ENCODE results near the gene IGFL1.
"Not testable (repeated sequence)": the region's sequence is repeated elsewhere in the genome, so short reads cannot be mapped to it uniquely, and the experiment has no call there.

IGFL1 gene

GRCh38 chr19:46221981-46222610, 7.4 kb upstream of the IGFL1 start:
- DNase-seq = peak in 2 of 56 donors; percentile 3 to 7

- DNase-seq = not testable (repeated sequence)
These were observed 5.8 kb upstream of the IGFL1 start for GRCh38 chr19:46223787-46224186.

- no peak for DNase-seq
These were observed 4.8 kb upstream of the IGFL1 start for GRCh38 chr19:46224773-46225172.

GRCh38 chr19:46225558-46226004, 4.0 kb upstream of the IGFL1 start:
- DNase-seq = no peak

GRCh38 chr19:46226438-46226973, 3.0 kb upstream of the IGFL1 start:
- no peak for DNase-seq

GRCh38 chr19:46232029-46232428, 2.5 kb downstream of the IGFL1 start:
- DNase-seq = no peak

- DNase-seq = no peak
These were observed 2.9 kb downstream of the IGFL1 start for GRCh38 chr19:46232468-46232867.

- no peak for DNase-seq
These were observed 3.5 kb downstream of the IGFL1 start for GRCh38 chr19:46232938-46233621.

- DNase-seq = not testable (repeated sequence)
These were observed 4.3 kb downstream of the IGFL1 start for GRCh38 chr19:46233871-46234270.

- not testable (repeated sequence) for DNase-seq
These were observed 8.6 kb downstream of the IGFL1 start for GRCh38 chr19:46238141-46238540.

- DNase-seq = no peak
These were observed 9.9 kb downstream of the IGFL1 start for GRCh38 chr19:46239193-46240024.

GRCh38 chr19:46240693-46241092, 11.2 kb downstream of the IGFL1 start:
- DNase-seq = no peak

- no peak for DNase-seq
These were observed 12.1 kb downstream of the IGFL1 start for GRCh38 chr19:46241626-46242025.

GRCh38 chr19:46243081-46243654, 13.6 kb downstream of the IGFL1 start:
- not testable (repeated sequence) for DNase-seq

- DNase-seq = no peak
These were observed 20.7 kb downstream of the IGFL1 start for GRCh38 chr19:46250076-46250735.

- no peak for DNase-seq
These were observed 21.9 kb downstream of the IGFL1 start for GRCh38 chr19:46251416-46251815.

GRCh38 chr19:46254776-46255175, 25.2 kb downstream of the IGFL1 start:
- DNase-seq = no peak

- no peak for DNase-seq
These were observed 27.3 kb downstream of the IGFL1 start for GRCh38 chr19:46256855-46257254.

- DNase-seq = not testable (repeated sequence)
These were observed 32.0 kb downstream of the IGFL1 start for GRCh38 chr19:46261501-46261900.

GRCh38 chr19:46262684-46263296, 33.2 kb downstream of the IGFL1 start:
- not testable (repeated sequence) for DNase-seq

Measured in amygdala (tissue), 56 donors.